ENCODE data around the gene SENP2. TPM values are rescaled to one million over a fixed set of nuclear protein-coding genes. Genes with fewer than 3 reads are reported as not detected.

The SENP2 gene
- total RNA-seq, 1 experiment from 2014 or later, result 52.7 TPM

DNA sequence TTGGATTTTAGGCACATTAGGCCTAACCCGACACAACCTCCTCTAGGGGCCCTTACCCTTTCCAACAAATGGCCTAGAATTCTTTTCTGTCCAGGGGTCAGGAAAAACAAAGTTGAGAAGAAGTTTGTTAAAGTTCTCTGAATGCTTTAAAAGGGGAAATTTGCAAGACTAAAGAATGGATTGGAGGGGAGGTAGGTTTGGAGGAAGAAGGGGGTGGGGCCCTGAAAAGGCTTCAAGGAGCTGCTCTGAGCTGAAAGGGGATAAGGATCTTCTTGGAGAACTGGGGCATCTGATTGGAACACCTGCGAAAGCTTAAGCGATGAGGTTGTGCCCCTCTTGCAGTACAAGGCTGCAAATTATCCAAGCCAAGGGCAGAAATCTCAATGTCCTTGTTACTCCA is 3.9 kb upstream of the SENP2 start:
- ChIA-PET POLR2A (no interaction called here), CTCF (no interaction called here)
- no peaks in the 10 kb centered on the region for H3K9me3 ChIP-seq (ENCODE audit: control insufficient read depth, insufficient read depth, low read depth, low read length)
- BruUV-seq (replicated peaks), result no TSS peak
- TF ChIP-seq POLR2AphosphoS5 (IDR thresholded peaks at IDR 0.05; ENCODE audit: low read depth, low read length), result no peak
- TF ChIP-seq, protein P1, sequence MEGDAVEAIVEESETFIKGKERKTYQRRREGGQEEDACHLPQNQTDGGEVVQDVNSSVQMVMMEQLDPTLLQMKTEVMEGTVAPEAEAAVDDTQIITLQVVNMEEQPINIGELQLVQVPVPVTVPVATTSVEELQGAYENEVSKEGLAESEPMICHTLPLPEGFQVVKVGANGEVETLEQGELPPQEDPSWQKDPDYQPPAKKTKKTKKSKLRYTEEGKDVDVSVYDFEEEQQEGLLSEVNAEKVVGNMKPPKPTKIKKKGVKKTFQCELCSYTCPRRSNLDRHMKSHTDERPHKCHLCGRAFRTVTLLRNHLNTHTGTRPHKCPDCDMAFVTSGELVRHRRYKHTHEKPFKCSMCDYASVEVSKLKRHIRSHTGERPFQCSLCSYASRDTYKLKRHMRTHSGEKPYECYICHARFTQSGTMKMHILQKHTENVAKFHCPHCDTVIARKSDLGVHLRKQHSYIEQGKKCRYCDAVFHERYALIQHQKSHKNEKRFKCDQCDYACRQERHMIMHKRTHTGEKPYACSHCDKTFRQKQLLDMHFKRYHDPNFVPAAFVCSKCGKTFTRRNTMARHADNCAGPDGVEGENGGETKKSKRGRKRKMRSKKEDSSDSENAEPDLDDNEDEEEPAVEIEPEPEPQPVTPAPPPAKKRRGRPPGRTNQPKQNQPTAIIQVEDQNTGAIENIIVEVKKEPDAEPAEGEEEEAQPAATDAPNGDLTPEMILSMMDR (IDR thresholded peaks at IDR 0.05), result no peak
- no peak for TF ChIP-seq TCF7L2 (IDR thresholded peaks at IDR 0.05; ENCODE audit: low read depth, low read length)
- no peak for TF ChIP-seq REST (IDR thresholded peaks at IDR 0.05; ENCODE audit: insufficient read depth in 1 of 2, low read depth in 2 of 2, low read length in 1 of 2)
- TF ChIP-seq SIN3A (IDR thresholded peaks at IDR 0.05; ENCODE audit: borderline replicate concordance, insufficient read depth, low read depth, low read length), result no peak
- H3K4me1 ChIP-seq (ENCODE audit: control insufficient read depth, insufficient read depth, low read length), result peaks cover 4% of the 10 kb centered on the region; the same call in 1 of the 2 replicates
- H3K4me3 ChIP-seq (ENCODE audit: low read depth in 2 of 2, low read length in 2 of 2), result no peak overlapping the region
- ATAC-seq, result no peak
- no peak overlapping the region for H3K27ac ChIP-seq (ENCODE audit: low read length)
- no peaks in the 10 kb centered on the region for H3K27me3 ChIP-seq (ENCODE audit: control insufficient read depth, insufficient read depth, low read length)
- in situ Hi-C loops (cut with HindIII; ENCODE audit: low pct_unique_long_range_greater_than_20kb, low sequenced_read_pairs) (no loop called here), intact Hi-C loops (cut with micrococcal nuclease; ENCODE audit: unreplicated experiment) (no loop called here)
- DNase-seq (ENCODE audit: low read depth, low spot score), result no peak
- no peaks in the 10 kb centered on the region for H3K36me3 ChIP-seq (ENCODE audit: control insufficient read depth, insufficient read depth, low read length)

DNA sequence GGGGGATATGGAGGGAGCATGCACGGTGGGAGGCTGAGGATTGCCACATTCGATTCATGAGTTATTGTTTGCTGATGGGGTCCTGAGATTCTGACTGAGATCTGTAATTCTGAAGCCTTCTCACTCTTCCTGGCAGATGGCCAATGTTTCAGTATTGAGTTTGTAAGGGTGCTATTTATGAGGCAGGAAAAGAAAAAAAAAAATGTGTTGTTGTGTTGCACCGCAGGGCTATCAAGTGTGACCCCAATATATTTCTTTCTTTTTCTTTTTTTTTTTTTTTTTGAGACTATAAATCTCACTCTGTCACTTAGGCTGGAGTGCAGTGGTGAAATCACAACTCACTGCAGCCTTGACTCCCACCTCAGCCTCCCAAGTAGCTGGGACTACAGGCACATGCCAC is 3.2 kb upstream of the SENP2 start:
- Histone ChIP-seq H3K27me3 (ENCODE audit: control insufficient read depth, insufficient read depth, low read length) (no peaks in the 10 kb centered on the region), H3K36me3 (ENCODE audit: control insufficient read depth, insufficient read depth, low read length) (no peaks in the 10 kb centered on the region), H3K4me1 (ENCODE audit: control insufficient read depth, insufficient read depth, low read length) (peaks cover 4% of the 10 kb centered on the region; the same call in 1 of the 2 replicates), H3K4me3 (ENCODE audit: low read depth in 2 of 2, low read length in 2 of 2) (no peak overlapping the region), H3K9me3 (ENCODE audit: control insufficient read depth, insufficient read depth, low read depth, low read length) (no peaks in the 10 kb centered on the region), H3K27ac (ENCODE audit: low read length) (no peak overlapping the region)
- ChIA-PET CTCF (interaction anchor here (0.7 kb wide), 1 partner anchor 8 kb away, joined by 4 read pairs; no protein-coding TSS in a partner anchor), POLR2A (no interaction called here)
- no peak for DNase-seq (ENCODE audit: low read depth, low spot score)
- intact Hi-C loops (cut with micrococcal nuclease; ENCODE audit: unreplicated experiment), result no loop called here
- in situ Hi-C loops (cut with HindIII; ENCODE audit: low pct_unique_long_range_greater_than_20kb, low sequenced_read_pairs), result no loop called here
- ATAC-seq, result no peak
- no TSS peak for BruUV-seq (replicated peaks)
- no peak for TF ChIP-seq REST (IDR thresholded peaks at IDR 0.05; ENCODE audit: insufficient read depth in 1 of 2, low read depth in 2 of 2, low read length in 1 of 2)
- TF ChIP-seq, protein P1 (IDR thresholded peaks at IDR 0.05), result no peak
- TF ChIP-seq POLR2AphosphoS5 (IDR thresholded peaks at IDR 0.05; ENCODE audit: low read depth, low read length), result no peak
